RCC 7860 (cell line): ENCODE measurements around the gene OR8A1.
A peak's percentile ranks its signal among the peaks of the same experiment; 100 is the strongest.

Source experiments
- DNase-seq: peaks from one replicate; pipeline ENCODE4 v3.0.0-alpha.2; 2015; ENCODE audit warnings: low spot score
- FAIRE-seq: peaks from 2 replicates; lab custom pipeline; 2012; peaks lifted over from hg19 to GRCh38; lab: Jason Lieb, UNC

OR8A1 gene

GRCh38 chr11:124569697-124570096, at the start of gene OR8A1:
TSS of gene OR8A1 (plus strand) at chr11:124569997. CDS start at chr11:124570120, 123 bp downstream.
- FAIRE-seq (no peak), DNase-seq (no peak)

GRCh38 chr11:124520550-124520854, 49.3 kb upstream of the OR8A1 start:
- FAIRE-seq (no peak), DNase-seq (no peak)

DNA sequence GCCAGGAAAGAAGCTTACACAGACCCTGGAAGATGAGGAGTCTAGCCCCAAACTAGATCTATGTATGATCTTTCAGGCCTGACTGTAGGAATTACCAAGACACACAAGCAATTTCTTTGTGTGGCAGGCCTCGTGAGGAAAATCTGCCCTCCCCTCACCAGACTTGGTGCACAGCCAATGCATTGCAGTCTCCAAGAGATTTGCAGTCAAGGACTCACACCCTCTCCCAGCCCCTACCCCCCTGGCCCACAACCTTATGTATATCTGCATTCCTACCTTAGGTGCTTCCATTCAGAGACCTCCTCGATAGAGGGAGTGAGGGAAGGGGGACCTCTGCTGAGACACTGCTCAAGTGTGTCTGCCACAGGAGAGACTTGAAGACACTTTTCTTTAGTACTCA, 36.2 kb upstream of the OR8A1 start:
- no peak for DNase-seq
- no peak for FAIRE-seq

DNA sequence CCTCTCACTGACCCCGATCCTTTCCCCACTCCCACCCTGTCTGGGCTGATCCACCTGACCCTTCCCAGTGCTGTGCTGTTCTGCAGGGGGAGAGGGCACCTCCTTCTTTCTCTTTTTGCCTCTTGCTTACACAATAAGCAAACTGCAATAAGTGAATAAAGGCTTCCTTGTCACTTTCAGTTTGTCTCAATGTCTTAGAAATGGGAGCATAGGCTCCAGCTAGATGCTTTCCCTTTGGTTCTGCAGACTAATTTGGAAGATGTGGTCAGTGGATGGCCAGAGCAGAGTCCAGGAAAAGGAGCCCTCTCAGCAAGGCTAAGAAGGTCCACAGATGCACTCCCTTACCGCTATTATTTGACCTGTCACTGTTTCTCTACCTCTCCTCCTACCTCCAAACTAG, 35.7 kb upstream of the OR8A1 start:
- FAIRE-seq: no peak
- DNase-seq: no peak

- DNase-seq (no peak), FAIRE-seq (no peak)
Observed at GRCh38 chr11:124535552-124536232, 34.1 kb upstream of the OR8A1 start.

GRCh38 chr11:124536520-124536919, 33.3 kb upstream of the OR8A1 start:
- DNase-seq (no peak), FAIRE-seq (no peak)

DNA sequence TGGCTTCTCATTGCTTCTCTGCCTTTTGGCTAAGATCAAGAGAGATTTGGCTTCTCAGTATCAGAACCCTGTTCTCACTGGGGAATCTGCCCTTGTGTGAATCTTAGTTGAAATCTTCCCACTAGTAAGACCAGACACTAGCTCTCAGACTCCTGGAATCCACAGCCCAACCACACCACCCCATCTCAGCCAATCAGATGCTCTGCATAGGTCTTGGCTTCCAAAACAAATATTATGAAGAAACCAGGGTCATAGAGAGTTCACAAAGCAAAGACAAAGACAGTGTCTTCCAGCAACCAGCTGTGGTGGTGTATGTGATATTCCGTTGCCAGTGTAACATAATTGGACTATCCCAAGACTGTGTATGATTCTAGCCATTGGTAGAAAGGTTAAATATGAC, 31.8 kb upstream of the OR8A1 start:
- no peak for FAIRE-seq
- no peak for DNase-seq

DNA sequence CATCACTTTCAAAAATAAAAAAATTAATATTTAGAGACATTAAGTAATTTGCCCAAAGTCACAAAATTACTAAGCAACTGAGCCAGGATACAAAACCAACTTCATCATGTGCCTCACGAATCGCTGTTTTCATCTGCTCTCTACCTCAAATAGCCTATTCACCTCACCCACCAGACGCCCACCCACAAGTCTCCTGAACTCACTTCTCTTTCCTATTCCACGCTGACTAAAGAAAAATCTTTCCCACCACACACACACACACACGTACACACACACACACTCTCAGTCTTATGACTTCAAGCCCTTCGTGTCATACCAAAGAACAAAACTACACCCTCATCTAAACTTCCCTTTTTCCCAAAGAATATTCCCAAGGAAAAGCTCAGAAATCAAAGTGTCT, 28.6 kb upstream of the OR8A1 start:
- no peak for FAIRE-seq
- no peak for DNase-seq

GRCh38 chr11:124543145-124543544, 26.7 kb upstream of the OR8A1 start:
- DNase-seq (no peak), FAIRE-seq (no peak)

DNA sequence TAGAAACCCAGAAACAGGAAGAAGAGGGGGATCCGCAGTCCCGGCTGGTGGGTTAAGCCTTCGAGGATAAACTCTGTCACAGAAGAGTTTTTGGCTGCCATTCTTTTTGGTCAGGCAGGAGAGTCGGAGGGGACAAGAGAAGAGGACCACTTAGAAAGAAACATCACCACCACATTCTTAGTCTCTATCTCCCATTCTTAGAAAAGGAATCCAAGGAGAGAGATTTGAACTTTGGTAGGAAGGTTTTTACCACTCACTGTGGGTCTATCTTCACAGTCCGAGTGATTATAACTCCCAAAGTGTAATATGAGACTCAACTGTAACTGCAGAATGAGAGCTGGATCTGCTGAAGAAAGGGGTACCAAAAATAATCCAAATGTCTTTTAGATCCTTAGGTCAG, 26.2 kb upstream of the OR8A1 start, which contains the start of gene OR8B12:
TSS of gene OR8B12 (minus strand) at position 101 of the 400 bp plus-strand sequence. CDS start at position 101, 0 bp downstream.
- DNase-seq (no peak), FAIRE-seq (no peak)

DNA sequence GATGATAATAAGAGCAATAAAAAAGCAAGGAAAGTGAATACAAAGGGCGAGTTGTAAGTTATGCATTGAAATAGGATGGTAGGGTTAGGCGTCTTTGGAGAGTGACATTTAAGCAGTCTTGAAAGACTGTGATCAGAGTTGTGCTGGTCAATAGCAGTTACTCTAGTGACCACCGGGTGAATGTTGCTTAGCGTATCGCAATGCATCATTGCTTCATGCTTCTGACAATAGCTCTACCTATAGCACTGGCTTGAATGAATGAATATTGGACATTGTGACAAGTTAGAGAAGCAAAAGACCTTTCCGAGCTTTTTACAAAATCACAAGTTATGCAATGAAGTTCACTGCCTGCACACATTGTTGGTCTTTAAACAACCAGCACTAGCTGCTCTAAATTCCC, 18.6 kb upstream of the OR8A1 start:
- FAIRE-seq: no peak

DNA sequence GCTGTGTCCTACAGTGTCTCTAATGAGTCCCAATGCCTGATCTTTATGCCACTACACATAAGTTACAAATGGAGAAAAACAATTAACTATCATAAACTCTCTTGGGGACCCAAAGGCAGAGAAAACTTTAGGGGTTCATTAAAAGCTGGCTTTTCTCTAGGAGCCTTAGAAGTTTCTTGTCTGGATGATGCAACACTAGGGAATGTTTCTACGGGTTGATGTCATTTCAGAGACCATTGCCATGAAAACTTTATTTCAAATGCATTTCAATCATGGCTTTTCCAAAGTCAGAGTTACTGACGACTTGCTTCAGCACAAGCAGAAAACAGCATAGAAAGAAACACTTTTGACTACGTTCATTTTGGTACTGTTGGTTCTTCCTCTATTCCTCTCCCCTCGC, 17.8 kb upstream of the OR8A1 start:
- no peak for DNase-seq
- no peak for FAIRE-seq

More for the DNA sequence above, 18.6 kb upstream of the OR8A1 start:
- no peak for DNase-seq

- no peak for DNase-seq
- FAIRE-seq: no peak
Observed at GRCh38 chr11:124556828-124557227, 13.0 kb upstream of the OR8A1 start.

GRCh38 chr11:124570160-124570559, 363 bp downstream of the OR8A1 start:
- DNase-seq (no peak), FAIRE-seq (no peak)

DNA sequence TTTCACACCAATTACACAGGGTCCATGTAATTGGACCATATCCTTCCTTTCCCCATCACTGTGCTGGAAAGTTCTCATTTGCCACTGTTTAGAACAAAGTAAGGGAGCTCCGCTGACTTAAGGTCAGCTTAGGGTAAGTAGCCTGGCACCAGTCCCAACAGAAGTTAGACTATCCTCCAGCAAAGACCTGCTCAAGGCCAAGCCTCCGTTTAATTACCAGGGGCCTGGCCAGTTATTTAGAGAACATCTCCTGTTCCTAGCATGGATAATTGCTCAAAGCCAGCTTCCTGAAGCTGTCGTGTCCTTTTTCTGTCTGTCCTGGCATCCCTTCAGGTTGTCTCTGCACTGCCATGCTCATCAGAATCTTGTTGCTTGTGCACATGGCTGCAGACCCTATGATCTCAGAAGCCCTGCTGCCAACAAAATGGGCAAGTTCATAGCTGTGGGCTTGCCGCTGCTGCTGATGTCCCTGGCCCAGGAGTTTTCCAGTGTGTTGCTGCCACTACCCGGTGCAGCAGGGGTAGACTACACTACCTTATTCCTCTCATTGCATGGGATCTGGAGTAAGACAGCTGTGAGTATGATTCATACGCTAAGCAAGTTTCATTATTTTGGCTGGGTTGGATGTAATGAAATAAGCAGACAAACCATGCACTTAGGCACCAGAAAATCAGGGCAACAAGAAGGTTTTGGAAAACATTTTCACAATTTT, 8.1 kb downstream of the OR8A1 start:
- DNase-seq: no peak
- no peak for FAIRE-seq

GRCh38 chr11:124578761-124579160, 9.0 kb downstream of the OR8A1 start:
- FAIRE-seq: no peak

GRCh38 chr11:124581817-124582216, 12.0 kb downstream of the OR8A1 start:
- FAIRE-seq: no peak
- DNase-seq: no peak

More at GRCh38 chr11:124578761-124579160, 9.0 kb downstream of the OR8A1 start:
- DNase-seq: no peak

GRCh38 chr11:124582565-124582964, 12.8 kb downstream of the OR8A1 start:
- FAIRE-seq: no peak
- no peak for DNase-seq

DNA sequence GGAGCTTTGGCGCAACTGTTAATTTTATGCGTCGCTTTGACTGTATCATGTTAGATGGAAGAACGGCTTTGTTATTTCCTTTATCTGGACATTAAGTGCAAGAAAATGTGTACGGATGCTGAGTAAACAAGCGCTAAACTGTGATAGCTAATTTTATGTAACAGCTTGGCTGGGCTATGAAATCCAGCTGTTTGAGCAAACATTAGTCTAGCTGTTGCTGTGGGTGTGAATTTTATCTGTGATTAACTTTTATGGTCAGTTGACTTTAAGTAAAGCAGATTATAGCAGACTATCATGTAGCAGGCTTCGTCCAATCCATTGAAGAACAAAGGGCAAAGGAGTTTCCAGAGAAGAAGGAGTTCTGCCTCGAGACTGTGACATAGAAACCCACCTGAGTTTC, 14.0 kb downstream of the OR8A1 start:
- DNase-seq: no peak
- no peak for FAIRE-seq

GRCh38 chr11:124584681-124585372, 15.0 kb downstream of the OR8A1 start:
- DNase-seq (no peak), FAIRE-seq (no peak)

DNA sequence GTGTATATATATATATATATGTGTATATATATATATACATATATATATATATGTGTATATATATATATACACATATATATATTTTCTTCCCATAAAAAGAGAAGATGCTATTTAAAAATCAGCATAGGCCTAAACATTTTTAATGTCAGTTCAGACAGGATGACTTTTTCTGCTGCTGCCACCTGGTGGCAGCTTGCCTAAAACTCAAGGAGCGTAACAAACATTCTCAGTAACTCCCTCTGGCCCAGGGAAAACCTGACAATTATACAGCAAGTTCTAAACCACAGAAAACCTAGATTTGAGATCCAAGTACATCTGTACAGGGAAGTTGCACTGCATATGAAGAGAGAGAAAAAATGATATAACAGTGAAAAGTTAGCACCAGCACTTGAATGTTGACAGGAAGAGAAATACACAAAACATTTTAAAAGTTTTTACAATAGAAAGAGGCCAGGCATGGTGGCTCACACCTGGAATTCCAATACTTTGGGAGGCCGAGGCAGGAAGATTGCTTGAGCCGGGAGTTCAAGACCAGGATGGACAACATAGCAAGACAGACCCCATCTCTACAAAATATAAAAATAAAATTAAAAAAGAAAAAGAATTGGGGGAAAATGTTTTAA, 16.6 kb downstream of the OR8A1 start:
- peak; percentile 50 for FAIRE-seq
- DNase-seq: peak; percentile 16
